ENCODE results near the gene CYP4A11. TPM values are rescaled to one million over a fixed set of nuclear protein-coding genes. Genes with fewer than 3 reads are reported as not detected.
"Not testable (repeated sequence)": the region's sequence is repeated elsewhere in the genome, so short reads cannot be mapped to it uniquely, and the experiment has no call there.

Gene CYP4A11, protein sequence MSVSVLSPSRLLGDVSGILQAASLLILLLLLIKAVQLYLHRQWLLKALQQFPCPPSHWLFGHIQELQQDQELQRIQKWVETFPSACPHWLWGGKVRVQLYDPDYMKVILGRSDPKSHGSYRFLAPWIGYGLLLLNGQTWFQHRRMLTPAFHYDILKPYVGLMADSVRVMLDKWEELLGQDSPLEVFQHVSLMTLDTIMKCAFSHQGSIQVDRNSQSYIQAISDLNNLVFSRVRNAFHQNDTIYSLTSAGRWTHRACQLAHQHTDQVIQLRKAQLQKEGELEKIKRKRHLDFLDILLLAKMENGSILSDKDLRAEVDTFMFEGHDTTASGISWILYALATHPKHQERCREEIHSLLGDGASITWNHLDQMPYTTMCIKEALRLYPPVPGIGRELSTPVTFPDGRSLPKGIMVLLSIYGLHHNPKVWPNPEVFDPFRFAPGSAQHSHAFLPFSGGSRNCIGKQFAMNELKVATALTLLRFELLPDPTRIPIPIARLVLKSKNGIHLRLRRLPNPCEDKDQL
- total RNA-seq (under 1 TPM in 1 of 9 donors, not detected in 8; 0.15 TPM), polyA plus RNA-seq (under 1 TPM in 1 of 3 donors, not detected in 2; 0.11 TPM)
- long read RNA-seq, donor 1, result 0 reads
- long read RNA-seq, donor 2, result 0 reads
- long read RNA-seq, donor 3, result 0 reads
- long read RNA-seq, donor 4, result 0 reads
- long read RNA-seq, donor 5, result 0 reads
- long read RNA-seq, donor 6, result 0 reads
- long read RNA-seq, donor 7, result 0 reads
- long read RNA-seq, donor 8, partial matches to known transcripts, result 0 of 2 reads
- long read RNA-seq, donor 8, other reads (novel, unspliced or antisense), result 0 of 2 reads
- long read RNA-seq, donor 9, result 0 reads
- long read RNA-seq, donor 10, partial matches to known transcripts, result 0 of 1 reads
- long read RNA-seq, donor 10, other reads (novel, unspliced or antisense), result 0 of 1 reads

DNA sequence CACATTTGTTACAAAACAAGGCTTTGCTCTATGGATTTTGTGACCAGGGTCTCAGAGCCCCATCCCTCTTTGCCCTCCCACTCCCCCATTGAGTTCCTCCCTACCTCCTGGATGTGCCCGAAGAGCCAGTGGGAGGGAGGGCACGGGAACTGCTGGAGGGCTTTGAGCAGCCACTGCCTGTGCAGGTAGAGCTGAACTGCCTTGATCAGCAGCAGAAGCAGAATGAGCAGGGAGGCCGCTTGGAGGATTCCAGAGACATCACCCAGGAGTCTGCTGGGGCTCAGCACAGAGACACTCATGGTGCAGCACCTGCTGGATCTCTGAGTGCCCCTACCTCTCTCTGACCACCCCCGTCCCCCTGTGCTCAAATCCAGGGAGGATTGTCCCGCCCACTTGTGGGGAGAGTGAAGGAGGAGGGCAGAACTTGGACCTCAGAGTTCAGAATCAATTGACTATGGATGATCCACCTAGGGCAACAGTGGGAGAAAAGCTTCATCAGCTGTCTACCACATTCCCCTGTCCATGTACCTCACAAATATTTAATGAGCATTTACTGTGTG lies at the start of gene CYP4A11:
CYP4A11 (minus strand) TSS at position 342 of the 560 bp plus-strand sequence; CDS start at position 299, 43 bp downstream.
- Histone ChIP-seq H3K36me3 (replicated peaks in 1 of 2) (no peaks in the 10 kb centered on the region), H3K27me3 (no peaks in the 10 kb centered on the region), H3K4me1 (replicated peaks in 1 of 2) (no peaks in the 10 kb centered on the region), H3K27ac (no peak within 1 kb of the TSS), H3K4me3 (no peak within 1 kb of the TSS), H3K9me3 (replicated peaks in 1 of 3) (no peaks in the 10 kb centered on the region)
- intact Hi-C loops (cut with DNase I), result no loop called here
- TF ChIP-seq, protein P1, sequence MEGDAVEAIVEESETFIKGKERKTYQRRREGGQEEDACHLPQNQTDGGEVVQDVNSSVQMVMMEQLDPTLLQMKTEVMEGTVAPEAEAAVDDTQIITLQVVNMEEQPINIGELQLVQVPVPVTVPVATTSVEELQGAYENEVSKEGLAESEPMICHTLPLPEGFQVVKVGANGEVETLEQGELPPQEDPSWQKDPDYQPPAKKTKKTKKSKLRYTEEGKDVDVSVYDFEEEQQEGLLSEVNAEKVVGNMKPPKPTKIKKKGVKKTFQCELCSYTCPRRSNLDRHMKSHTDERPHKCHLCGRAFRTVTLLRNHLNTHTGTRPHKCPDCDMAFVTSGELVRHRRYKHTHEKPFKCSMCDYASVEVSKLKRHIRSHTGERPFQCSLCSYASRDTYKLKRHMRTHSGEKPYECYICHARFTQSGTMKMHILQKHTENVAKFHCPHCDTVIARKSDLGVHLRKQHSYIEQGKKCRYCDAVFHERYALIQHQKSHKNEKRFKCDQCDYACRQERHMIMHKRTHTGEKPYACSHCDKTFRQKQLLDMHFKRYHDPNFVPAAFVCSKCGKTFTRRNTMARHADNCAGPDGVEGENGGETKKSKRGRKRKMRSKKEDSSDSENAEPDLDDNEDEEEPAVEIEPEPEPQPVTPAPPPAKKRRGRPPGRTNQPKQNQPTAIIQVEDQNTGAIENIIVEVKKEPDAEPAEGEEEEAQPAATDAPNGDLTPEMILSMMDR (IDR thresholded peaks at IDR 0.05), result no peak
- TF ChIP-seq POLR2A (IDR thresholded peaks at IDR 0.05), result no peak
- DNase-seq, result no peak
- 53 to 72% (median 60%) methylated on average over 2 to 5 of the region's 5 CpGs for WGBS, 4 donors

DNA sequence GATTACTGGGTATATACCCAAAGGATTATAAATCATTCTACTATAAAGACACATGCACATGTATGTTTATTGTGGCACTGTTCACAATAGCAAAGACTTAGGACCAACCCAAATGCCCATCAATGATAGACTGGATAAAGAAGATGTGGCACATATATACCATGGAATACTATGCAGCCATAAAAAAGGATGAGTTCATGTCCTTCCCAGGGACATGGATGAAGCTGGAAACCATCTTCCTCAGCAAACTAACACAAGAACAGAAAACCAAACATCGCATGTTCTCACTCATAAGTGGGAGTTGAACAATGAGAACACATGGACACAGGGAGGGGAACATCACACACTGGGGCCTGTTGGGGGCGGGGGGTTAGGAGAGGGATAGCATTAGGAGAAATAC lies 49.3 kb upstream of the CYP4A11 start:
- 87 to 96% (median 92%) methylated on average over 2 of the region's 2 CpGs for WGBS, 4 donors
- not testable (repeated sequence) for H3K9me3 ChIP-seq (replicated peaks in 1 of 3); DNase-seq

DNA sequence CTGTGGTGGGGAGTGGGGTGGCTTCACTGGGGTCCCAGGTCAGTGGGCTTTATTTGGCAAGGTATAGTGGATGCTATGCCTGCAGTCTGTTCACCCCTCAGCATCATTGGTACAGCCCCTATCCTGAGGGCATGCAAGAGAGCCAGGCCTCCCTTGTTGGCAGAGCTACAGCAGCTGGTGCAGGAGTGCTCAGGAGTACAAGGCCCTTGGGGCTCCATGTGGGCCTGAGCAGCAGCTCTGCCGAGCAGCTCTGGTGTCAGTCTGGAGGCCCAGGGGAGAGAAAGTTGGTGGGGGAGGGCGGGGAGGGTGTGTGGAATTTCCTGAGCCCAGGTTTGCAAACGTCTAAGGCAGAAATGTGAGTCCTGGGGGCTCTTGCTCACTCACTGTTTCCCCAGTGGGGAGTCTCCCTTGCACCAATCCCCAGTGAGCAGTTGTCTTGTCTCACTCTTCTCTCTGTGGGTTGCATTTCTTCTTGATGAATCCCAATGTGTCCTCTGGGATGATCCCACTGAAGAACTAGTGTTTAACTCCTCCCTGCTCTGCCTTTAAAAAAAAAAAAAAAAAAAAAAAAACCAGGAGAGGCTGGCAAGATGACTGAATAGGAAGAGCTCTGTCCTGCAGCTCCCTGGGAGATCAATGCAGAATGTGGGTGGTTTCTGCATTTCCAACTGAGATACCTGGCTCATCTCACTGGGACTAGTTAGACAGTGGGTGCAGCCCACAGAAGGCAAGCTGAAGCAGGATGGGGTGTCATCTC lies 42.7 kb upstream of the CYP4A11 start:
- no peaks in the 10 kb centered on the region for H3K4me1 ChIP-seq (replicated peaks in 1 of 2)
- H3K4me3 ChIP-seq, result no peak overlapping the region
- no peak for DNase-seq
- H3K36me3 ChIP-seq (replicated peaks in 1 of 2), result no peaks in the 10 kb centered on the region
- TF ChIP-seq POLR2A (IDR thresholded peaks at IDR 0.05), result no peak
- TF ChIP-seq, protein P1 (IDR thresholded peaks at IDR 0.05), result no peak
- WGBS, 4 donors, result 14 to 47% (median 34%) methylated on average over 1 to 3 of the region's 3 CpGs
- H3K27ac ChIP-seq, result no peak overlapping the region
- intact Hi-C loops (cut with DNase I), result no loop called here
- no peaks in the 10 kb centered on the region for H3K27me3 ChIP-seq
- no peaks in the 10 kb centered on the region for H3K9me3 ChIP-seq (replicated peaks in 1 of 3)

More for the DNA sequence above, 49.3 kb upstream of the CYP4A11 start:
- H3K36me3 ChIP-seq (replicated peaks in 1 of 2); H3K27ac ChIP-seq; H3K27me3 ChIP-seq; H3K4me3 ChIP-seq; H3K4me1 ChIP-seq (replicated peaks in 1 of 2): not testable (repeated sequence)
- intact Hi-C loops (cut with DNase I), result loop anchor here in 1 of 2 donors (5.0 kb wide), 1 partner anchor 243 kb away; no protein-coding TSS in a partner anchor

DNA sequence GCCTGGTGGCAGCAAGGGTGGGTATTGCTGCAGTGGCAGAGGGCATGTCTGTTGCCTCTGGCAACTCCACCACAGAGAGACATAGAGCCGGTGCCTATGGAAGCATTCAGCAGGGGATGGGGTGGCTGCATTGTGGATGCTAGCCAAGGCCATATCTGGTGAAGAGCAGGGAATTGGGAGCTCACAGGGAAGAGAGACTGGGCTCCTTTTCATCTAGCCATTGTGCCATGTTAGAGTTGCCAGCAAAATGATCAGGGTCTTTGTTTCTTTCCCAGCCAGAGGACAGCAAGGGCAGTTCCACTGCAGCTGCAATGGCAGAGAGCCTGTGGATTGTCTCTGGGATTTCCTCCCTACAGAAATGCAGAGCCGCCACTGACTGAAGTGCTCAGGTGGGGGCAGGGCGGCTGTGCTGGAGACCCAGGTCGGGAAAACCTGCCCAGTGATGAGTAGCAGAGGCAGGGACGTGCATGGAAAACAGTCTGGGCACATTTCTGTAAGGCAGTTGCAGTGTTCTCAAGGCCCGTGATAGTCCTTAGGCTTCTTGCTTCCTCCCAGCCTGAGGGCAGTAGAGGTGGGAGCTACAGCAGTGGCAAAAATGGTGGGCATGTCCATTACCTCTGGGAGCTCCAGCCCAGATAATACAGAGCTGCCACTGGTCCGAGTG lies 42.0 kb upstream of the CYP4A11 start:
- H3K36me3 ChIP-seq (replicated peaks in 1 of 2), result no peaks in the 10 kb centered on the region
- intact Hi-C loops (cut with DNase I), result no loop called here
- no peak overlapping the region for H3K27ac ChIP-seq

More for the DNA sequence above, 42.0 kb upstream of the CYP4A11 start:
- Histone ChIP-seq H3K27me3 (no peaks in the 10 kb centered on the region), H3K4me1 (replicated peaks in 1 of 2) (no peaks in the 10 kb centered on the region), H3K4me3 (no peak overlapping the region), H3K9me3 (replicated peaks in 1 of 3) (no peaks in the 10 kb centered on the region)
- TF ChIP-seq, protein P1 (IDR thresholded peaks at IDR 0.05), result no peak
- TF ChIP-seq POLR2A (IDR thresholded peaks at IDR 0.05), result no peak
- DNase-seq, result no peak
- WGBS, 4 donors, result 48 to 56% (median 54%) methylated on average over 2 to 7 of the region's 7 CpGs

Data from adrenal gland (tissue), 19 donors.